ENCODE data around the gene PBLD.

The PBLD gene

GRCh38 chr10:68342909-68343516, 10.3 kb upstream of the PBLD start:
- Histone ChIP-seq H3K79me2 (ENCODE audit: control insufficient read depth, low read length) (peaks cover 44% of the 10 kb centered on the region), H3K9me3 (ENCODE audit: control insufficient read depth, insufficient read depth, low read length) (no peaks in the 10 kb centered on the region), H4K20me1 (ENCODE audit: control insufficient read depth, insufficient read depth, low read depth, low read length) (peaks cover 8% of the 10 kb centered on the region), H3K4me2 (ENCODE audit: low read length) (no peak overlapping the region), H3K36me3 (ENCODE audit: control insufficient read depth, low read length) (peaks cover 77% of the 10 kb centered on the region), H3K27ac (ENCODE audit: low read depth, low read length) (no peak overlapping the region), H3F3A (ENCODE audit: control insufficient read depth, insufficient read depth) (peaks cover 82% of the 10 kb centered on the region), H3K4me1 (ENCODE audit: control insufficient read depth, low read length) (no peaks in the 10 kb centered on the region), H3K9me2 (replicated peaks; ENCODE audit: control insufficient read depth, low read length) (no peaks in the 10 kb centered on the region), H3K27me3 (ENCODE audit: control insufficient read depth, low read length) (no peaks in the 10 kb centered on the region), H3K4me3 (ENCODE audit: low read length) (no peak overlapping the region)
- TF ChIP-seq EZH2phosphoT487 (IDR thresholded peaks at IDR 0.05; ENCODE audit: borderline replicate concordance, low read length): no peak
- TF ChIP-seq, protein P1, sequence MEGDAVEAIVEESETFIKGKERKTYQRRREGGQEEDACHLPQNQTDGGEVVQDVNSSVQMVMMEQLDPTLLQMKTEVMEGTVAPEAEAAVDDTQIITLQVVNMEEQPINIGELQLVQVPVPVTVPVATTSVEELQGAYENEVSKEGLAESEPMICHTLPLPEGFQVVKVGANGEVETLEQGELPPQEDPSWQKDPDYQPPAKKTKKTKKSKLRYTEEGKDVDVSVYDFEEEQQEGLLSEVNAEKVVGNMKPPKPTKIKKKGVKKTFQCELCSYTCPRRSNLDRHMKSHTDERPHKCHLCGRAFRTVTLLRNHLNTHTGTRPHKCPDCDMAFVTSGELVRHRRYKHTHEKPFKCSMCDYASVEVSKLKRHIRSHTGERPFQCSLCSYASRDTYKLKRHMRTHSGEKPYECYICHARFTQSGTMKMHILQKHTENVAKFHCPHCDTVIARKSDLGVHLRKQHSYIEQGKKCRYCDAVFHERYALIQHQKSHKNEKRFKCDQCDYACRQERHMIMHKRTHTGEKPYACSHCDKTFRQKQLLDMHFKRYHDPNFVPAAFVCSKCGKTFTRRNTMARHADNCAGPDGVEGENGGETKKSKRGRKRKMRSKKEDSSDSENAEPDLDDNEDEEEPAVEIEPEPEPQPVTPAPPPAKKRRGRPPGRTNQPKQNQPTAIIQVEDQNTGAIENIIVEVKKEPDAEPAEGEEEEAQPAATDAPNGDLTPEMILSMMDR (IDR thresholded peaks at IDR 0.05; ENCODE audit: low read depth, low read length, poor library complexity, severe bottlenecking): no peak

- Histone ChIP-seq H3K27ac (ENCODE audit: low read depth, low read length) (no peak overlapping the region), H3K36me3 (ENCODE audit: control insufficient read depth, low read length) (peaks cover 97% of the 10 kb centered on the region), H3K4me3 (ENCODE audit: low read length) (no peak overlapping the region), H3K79me2 (ENCODE audit: control insufficient read depth, low read length) (peaks cover 69% of the 10 kb centered on the region), H3K9me2 (replicated peaks; ENCODE audit: control insufficient read depth, low read length) (no peaks in the 10 kb centered on the region), H3F3A (ENCODE audit: control insufficient read depth, insufficient read depth) (peaks cover 73% of the 10 kb centered on the region), H4K20me1 (ENCODE audit: control insufficient read depth, insufficient read depth, low read depth, low read length) (peaks cover 29% of the 10 kb centered on the region), H3K4me1 (ENCODE audit: control insufficient read depth, low read length) (peaks cover 15% of the 10 kb centered on the region), H3K9me3 (ENCODE audit: control insufficient read depth, insufficient read depth, low read length) (no peaks in the 10 kb centered on the region), H3K4me2 (ENCODE audit: low read length) (no peak overlapping the region), H3K27me3 (ENCODE audit: control insufficient read depth, low read length) (no peaks in the 10 kb centered on the region)
- no peak for TF ChIP-seq EZH2phosphoT487 (IDR thresholded peaks at IDR 0.05; ENCODE audit: borderline replicate concordance, low read length)
- TF ChIP-seq, protein P1 (IDR thresholded peaks at IDR 0.05; ENCODE audit: low read depth, low read length, poor library complexity, severe bottlenecking): no peak
These were observed 7.8 kb upstream of the PBLD start for GRCh38 chr10:68340358-68341080.

DNA sequence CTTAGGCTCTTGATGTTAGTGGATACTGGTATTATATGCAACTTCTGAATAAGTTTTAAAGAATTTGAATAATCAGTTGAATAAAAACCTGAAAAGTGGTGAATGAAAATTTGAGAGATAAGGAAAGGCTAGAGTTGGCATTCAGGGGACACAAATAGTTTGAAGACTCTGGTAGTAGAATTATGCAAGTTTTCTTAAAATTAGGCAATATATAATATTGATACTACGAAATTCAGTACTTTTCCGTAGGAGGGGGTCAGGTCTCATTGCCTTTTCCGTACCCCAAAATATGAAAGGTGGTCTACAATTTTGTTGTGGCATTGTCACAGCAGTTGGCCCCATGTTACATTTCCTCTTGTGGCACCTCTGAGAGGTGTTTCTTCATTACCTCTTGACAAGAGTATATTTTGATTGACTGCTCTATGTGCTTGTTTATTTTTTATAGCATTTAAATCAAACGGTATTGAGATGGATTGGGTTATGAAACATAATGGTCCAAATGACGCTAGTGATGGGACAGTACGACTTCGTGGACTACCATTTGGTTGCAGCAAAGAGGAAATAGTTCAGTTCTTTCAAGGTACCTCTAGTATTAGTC, 4.1 kb upstream of the PBLD start:
- H3K79me2 ChIP-seq (ENCODE audit: control insufficient read depth, low read length): peaks cover 99% of the 10 kb centered on the region
- H3K9me2 ChIP-seq (replicated peaks; ENCODE audit: control insufficient read depth, low read length): no peaks in the 10 kb centered on the region
- no peak for TF ChIP-seq EZH2phosphoT487 (IDR thresholded peaks at IDR 0.05; ENCODE audit: borderline replicate concordance, low read length)
- TF ChIP-seq, protein P1 (IDR thresholded peaks at IDR 0.05; ENCODE audit: low read depth, low read length, poor library complexity, severe bottlenecking): no peak
- no peaks in the 10 kb centered on the region for H3K9me3 ChIP-seq (ENCODE audit: control insufficient read depth, insufficient read depth, low read length)
- peak overlapping the region; percentile 14; the same call in 1 of the 2 replicates for H3K4me3 ChIP-seq (ENCODE audit: low read length)
- H3K27me3 ChIP-seq (ENCODE audit: control insufficient read depth, low read length): no peaks in the 10 kb centered on the region
- no peak overlapping the region for H3K27ac ChIP-seq (ENCODE audit: low read depth, low read length)
- H3K36me3 ChIP-seq (ENCODE audit: control insufficient read depth, low read length): peaks cover 98% of the 10 kb centered on the region
- peaks cover 38% of the 10 kb centered on the region for H3F3A ChIP-seq (ENCODE audit: control insufficient read depth, insufficient read depth)
- H3K4me1 ChIP-seq (ENCODE audit: control insufficient read depth, low read length): peaks cover 30% of the 10 kb centered on the region
- H4K20me1 ChIP-seq (ENCODE audit: control insufficient read depth, insufficient read depth, low read depth, low read length): peaks cover 54% of the 10 kb centered on the region
- peak overlapping the region; percentile 39 for H3K4me2 ChIP-seq (ENCODE audit: low read length)
